Gastrocnemius medialis (tissue), 4 donors: ENCODE measurements around the gene HSPA6.
"Not testable (repeated sequence)": the region's sequence is repeated elsewhere in the genome, so short reads cannot be mapped to it uniquely, and the experiment has no call there.

ENCODE experiments used
- CTCF ChIP-seq, 5 experiments: fragments of 450-650 bp in 3 of 5; fragments of 200-600 bp in 2 of 5; sonication (generic) in 2 of 5; IDR thresholded peaks in 4 of 5; conservative IDR thresholded peaks in 1 of 5; 1 replicate in 4 of 5; 2 replicates in 1 of 5; pipeline ENCODE4 v1.5.1; 2016 to 2019; ENCODE audit warnings: antibody characterized with exemption in 5 of 5, mild to moderate bottlenecking in 3 of 5, moderate library complexity in 3 of 5
- POLR2A ChIP-seq, 2 donors: fragments of 450-650 bp; IDR thresholded peaks; one replicate each; pipeline ENCODE4 v1.6.1; 2017; ENCODE audit warnings: antibody characterized with exemption in 2 of 2, mild to moderate bottlenecking in 2 of 2, moderate library complexity in 2 of 2

GRCh38 chr1:161523041-161523816 lies 1.1 kb upstream of the HSPA6 start:
- not testable (repeated sequence) for TF ChIP-seq CTCF (IDR thresholded peaks at IDR 0.05 in 4 of 5, conservative IDR thresholded peaks at IDR 0.05 in 1 of 5); POLR2A (IDR thresholded peaks at IDR 0.05)
